ENCODE measurements around the gene ZNF501. TPM values are rescaled to one million over a fixed set of nuclear protein-coding genes. Genes with fewer than 3 reads are reported as not detected.

Gene ZNF501
- total and polyA plus RNA-seq, 2 of the 4 experiments (the other 2 are of a cell fraction): 1.1 to 3.2 TPM

DNA sequence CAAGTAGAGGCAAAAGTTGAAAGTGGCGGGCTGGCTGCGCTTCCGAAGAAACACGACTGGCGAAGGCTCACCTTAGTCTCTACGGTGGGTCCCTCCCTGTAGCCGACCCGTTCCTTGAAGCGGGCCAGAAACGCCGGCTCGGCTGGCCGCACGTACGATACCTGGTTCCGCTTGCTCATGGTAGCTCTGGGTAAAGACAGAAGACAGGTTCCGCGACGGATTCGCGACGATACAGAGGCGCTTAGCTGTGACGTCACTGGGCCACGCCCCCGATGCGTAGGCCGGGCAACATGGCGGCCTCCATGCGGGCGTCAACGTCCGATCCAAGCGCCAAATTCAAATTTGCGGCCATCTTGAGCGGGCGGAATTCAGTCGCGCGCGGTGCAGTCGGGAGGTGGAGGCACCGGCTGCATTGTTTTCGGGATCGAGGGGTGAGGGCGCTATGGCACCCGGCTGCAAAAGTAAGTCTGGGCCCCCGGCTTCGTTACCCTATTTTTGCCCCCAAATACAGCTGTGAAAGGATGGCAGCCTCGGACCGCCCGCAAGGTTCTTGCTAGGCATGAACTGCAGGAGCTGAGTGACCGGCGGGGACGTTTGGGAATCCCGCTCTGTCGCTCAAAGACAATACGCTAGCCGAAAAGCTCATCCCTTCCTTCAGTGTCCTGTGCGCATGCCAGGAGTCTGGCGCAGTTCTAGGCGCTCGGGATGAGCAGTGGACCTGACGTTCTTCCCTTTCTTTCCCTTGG is 32.2 kb downstream of the ZNF501 start, which contains the start of the genes KIAA1143 and KIF15 (continued):
- TF ChIP-seq RCOR1 (IDR thresholded peaks at IDR 0.05; ENCODE audit: insufficient replicate concordance, low read length) (no peak), NFE2L2 (IDR thresholded peaks at IDR 0.05; ENCODE audit: low read depth, low read length) (peak; percentile 31; the same call in 1 of the 2 replicates)

DNA sequence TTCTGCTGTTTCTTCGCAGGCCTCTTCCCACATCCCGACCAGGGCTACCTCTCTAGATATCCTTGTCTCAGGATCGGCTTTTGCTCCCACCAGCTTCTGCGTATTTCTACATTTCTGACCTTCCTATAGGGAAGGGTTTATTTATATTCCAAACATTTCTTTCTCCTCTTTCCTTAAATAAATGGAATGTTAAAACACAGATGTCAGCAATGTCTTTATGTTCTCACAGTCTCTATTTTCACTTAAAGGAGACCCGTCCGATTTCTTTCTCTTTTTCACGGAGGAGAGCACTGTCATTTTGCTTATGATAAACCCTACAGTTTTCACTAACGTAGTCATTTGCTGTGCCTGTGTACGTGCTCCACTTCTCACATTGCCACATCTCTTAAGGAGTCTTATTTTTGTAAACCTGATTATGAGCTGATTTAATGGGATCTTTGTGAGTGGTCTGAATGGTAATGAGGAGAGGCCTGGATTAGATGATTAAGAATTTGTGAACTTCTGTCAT is 32.8 kb downstream of the ZNF501 start:
- Histone ChIP-seq H3K56ac (ENCODE audit: extremely low read depth, insufficient read depth, low read length) (peak overlapping the region; percentile 59), H3K14ac (replicated peaks; ENCODE audit: low read depth, low read length) (peak overlapping the region; percentile 42), H4K8ac (ENCODE audit: low read depth in 2 of 2, low read length in 2 of 2) (peak overlapping the region; percentile 36 to 57; a peak in 3 of 4 replicates), H2AK9ac (replicated peaks; ENCODE audit: low read depth, low read length, poor library complexity) (peak overlapping the region; percentile 74), H3K9me1 (ENCODE audit: insufficient read depth, low read length) (no peaks in the 10 kb centered on the region), H3K23ac (ENCODE audit: low read depth, low read length) (peak overlapping the region; percentile 66), H4K91ac (ENCODE audit: insufficient read depth, low read depth, low read length) (peak overlapping the region; percentile 6; the same call in 1 of the 2 replicates), H3K27ac (ENCODE audit: insufficient read depth, low read length) (peak overlapping the region; percentile 8; the same call in 1 of the 2 replicates), H2AFZ (replicated peaks; ENCODE audit: low read length, poor library complexity) (peak overlapping the region; percentile 98), H3K27me3 (ENCODE audit: control insufficient read depth, insufficient read depth, low read length) (no peaks in the 10 kb centered on the region), H2BK20ac (ENCODE audit: low read depth, low read length) (no peak overlapping the region), H3K79me1 (ENCODE audit: low read depth in 1 of 2, low read length in 2 of 2) (peaks cover 15 to 45% of the 10 kb centered on the region in 2 experiments), H2BK15ac (ENCODE audit: low read depth, low read length) (no peak overlapping the region), H3K9ac (ENCODE audit: low read depth, low read length) (peak overlapping the region; percentile 51), H3K4me1 (ENCODE audit: control insufficient read depth, insufficient read depth, low read length) (no peaks in the 10 kb centered on the region), H3K4ac (ENCODE audit: low read depth, low read length) (peak overlapping the region; percentile 51), H2BK5ac (ENCODE audit: low read depth, low read length, poor library complexity, severe bottlenecking) (peak overlapping the region; percentile 53), H4K5ac (ENCODE audit: low read depth, low read length) (no peak overlapping the region), H3K9me3 (ENCODE audit: control insufficient read depth, insufficient read depth, low read length) (peaks cover 5% of the 10 kb centered on the region), H2AK5ac (ENCODE audit: low read depth, low read length) (no peak overlapping the region; the same call in 1 of the 2 replicates), H3K4me2 (ENCODE audit: low read depth, low read length) (peak overlapping the region; percentile 83), H3K36me3 (ENCODE audit: control insufficient read depth, insufficient read depth, low read length) (peaks cover 5% of the 10 kb centered on the region), H3K18ac (ENCODE audit: low read depth, low read length) (no peak overlapping the region), H3K4me3 (ENCODE audit: insufficient read depth, low read depth, low read length) (peak overlapping the region; percentile 69), H4K20me1 (ENCODE audit: insufficient read depth, low read length) (no peaks in the 10 kb centered on the region), H2BK120ac (ENCODE audit: low read depth, low read length) (no peak overlapping the region)
- ATAC-seq (ENCODE audit: low read depth) (peak; percentile 9), DNase-seq (peak; percentile 12)
- intact Hi-C loops (cut with micrococcal nuclease) (loop anchor here (1.0 to 2.0 kb wide), 2 partner anchors 152 to 229 kb away; no protein-coding TSS in a partner anchor), dilution Hi-C loops (cut with HindIII; ENCODE audit: low sequenced_read_pairs, unreplicated experiment) (no loop called here), in situ Hi-C loops (cut with MboI; ENCODE audit: low sequenced_read_pairs) (no loop called here)
- POLR2A ChIA-PET (ENCODE audit: unreplicated experiment): no interaction called here
- CTCF ChIA-PET: interaction anchor here (0.5 kb wide), 1 partner anchor 215 kb away, joined by 3 read pairs; no protein-coding TSS in a partner anchor
- no TSS peak for BruUV-seq (replicated peaks)
- 7% methylated on average over 3 of the region's 9 CpGs; no CpG with 5 or more reads in 1 of the 2 experiments for WGBS, 2 experiments (ENCODE audit: extremely low coverage in 2 of 2, insufficient read length in 1 of 2)
- 0 out of 2 replicates have a peak, but pooled peaks have one; percentile 9 for TF ChIP-seq CEBPB (IDR thresholded peaks at IDR 0.05; ENCODE audit: low read depth, low read length)
- no peak for TF ChIP-seq RAD21 (IDR thresholded peaks at IDR 0.05; ENCODE audit: low read length)
- no peak for TF ChIP-seq BHLHE40 (IDR thresholded peaks at IDR 0.05; ENCODE audit: low read depth, low read length)

Measured in IMR-90 (cell line).